ENCODE measurements around the gene APBB2.

Gene APBB2

GRCh38 chr4:41214136-41214824 is at the start of gene APBB2:
Gene APBB2, minus strand, starts transcription at chr4:41214542. Its CDS starts 181,288 bp downstream, at chr4:41033254.
- no peak for DNase-seq (ENCODE audit: low read depth in 2 of 2)

- no peak for DNase-seq (ENCODE audit: low read depth in 2 of 2)
Observed at GRCh38 chr4:41262198-41262597, 47.9 kb upstream of the APBB2 start.

GRCh38 chr4:41260116-41260733 is 45.9 kb upstream of the APBB2 start:
- DNase-seq (ENCODE audit: low read depth in 2 of 2) = no peak

- no peak for DNase-seq (ENCODE audit: low read depth in 2 of 2)
Observed at GRCh38 chr4:41258783-41259182, 44.4 kb upstream of the APBB2 start.

GRCh38 chr4:41257906-41258305 is 43.6 kb upstream of the APBB2 start:
- no peak for DNase-seq (ENCODE audit: low read depth in 2 of 2)

GRCh38 chr4:41257257-41257901 is 43.0 kb upstream of the APBB2 start:
- DNase-seq (ENCODE audit: low read depth in 2 of 2) = no peak

GRCh38 chr4:41256740-41257256 is 42.5 kb upstream of the APBB2 start, which contains the start of gene UCHL1:
Gene UCHL1, plus strand, starts transcription at chr4:41256928. Its CDS starts 49 bp downstream, at chr4:41256977.
- DNase-seq (ENCODE audit: low read depth in 2 of 2) = no peak

GRCh38 chr4:41256131-41256739 is 41.9 kb upstream of the APBB2 start:
- no peak for DNase-seq (ENCODE audit: low read depth in 2 of 2)

GRCh38 chr4:41245983-41246382 is 31.6 kb upstream of the APBB2 start:
- no peak for DNase-seq (ENCODE audit: low read depth in 2 of 2)

- no peak for DNase-seq (ENCODE audit: low read depth in 2 of 2)
Observed at GRCh38 chr4:41241919-41242318, 27.6 kb upstream of the APBB2 start.

- no peak for DNase-seq (ENCODE audit: low read depth in 2 of 2)
Observed at GRCh38 chr4:41236508-41236907, 22.2 kb upstream of the APBB2 start.

GRCh38 chr4:41236032-41236431 is 21.7 kb upstream of the APBB2 start:
- no peak for DNase-seq (ENCODE audit: low read depth in 2 of 2)

GRCh38 chr4:41232856-41233255 is 18.5 kb upstream of the APBB2 start:
- no peak for DNase-seq (ENCODE audit: low read depth in 2 of 2)

GRCh38 chr4:41232406-41232805 is 18.1 kb upstream of the APBB2 start:
- DNase-seq (ENCODE audit: low read depth in 2 of 2) = no peak

GRCh38 chr4:41227902-41228301 is 13.6 kb upstream of the APBB2 start:
- no peak for DNase-seq (ENCODE audit: low read depth in 2 of 2)

- no peak for DNase-seq (ENCODE audit: low read depth in 2 of 2)
Observed at GRCh38 chr4:41221850-41222645, 7.7 kb upstream of the APBB2 start.

GRCh38 chr4:41219421-41219950 is 5.1 kb upstream of the APBB2 start:
- no peak for DNase-seq (ENCODE audit: low read depth in 2 of 2)

- DNase-seq (ENCODE audit: low read depth in 2 of 2) = no peak
Observed at GRCh38 chr4:41218703-41219102, 4.4 kb upstream of the APBB2 start.

GRCh38 chr4:41217374-41217773 is 3.0 kb upstream of the APBB2 start:
- DNase-seq (ENCODE audit: low read depth in 2 of 2) = no peak

- no peak for DNase-seq (ENCODE audit: low read depth in 2 of 2)
Observed at GRCh38 chr4:41217020-41217333, 2.6 kb upstream of the APBB2 start.

- no peak for DNase-seq (ENCODE audit: low read depth in 2 of 2)
Observed at GRCh38 chr4:41216294-41217019, 2.1 kb upstream of the APBB2 start.

Data from stimulated activated CD8-positive, alpha-beta memory T cell treated with anti-CD3 and anti-CD28 coated beads, Interleukin-15, amount 100 ng/mL, for 4 hours (primary cell).